ENCODE results near the gene NFIC.

The NFIC gene

GRCh38 chr19:3482507-3483225, 116.3 kb downstream of the NFIC start:
- no peak overlapping the region for H3K4me3 ChIP-seq (ENCODE audit: insufficient read length, low read depth)

GRCh38 chr19:3483226-3483628, 116.8 kb downstream of the NFIC start, which contains the start of gene SMIM44:
Gene SMIM44, minus strand, starts transcription at chr19:3483441. Its CDS starts 38 bp downstream, at chr19:3483403.
- no peaks in the 10 kb centered on the region for H3K27me3 ChIP-seq (ENCODE audit: insufficient read depth, insufficient read length)
- DNase-seq (ENCODE audit: low read depth, low spot score), result no peak
- no peak within 1 kb of the TSS for H3K4me3 ChIP-seq (ENCODE audit: insufficient read length, low read depth)
- H3K36me3 ChIP-seq (ENCODE audit: insufficient read depth, insufficient read length, low read length), result peaks cover 12% of the 10 kb centered on the region
- TF ChIP-seq SUZ12 (IDR thresholded peaks at IDR 0.05; ENCODE audit: extremely low read depth, insufficient read depth, insufficient read length), result no peak
- TF ChIP-seq ZNF274 (IDR thresholded peaks at IDR 0.05; ENCODE audit: low read depth, low read length), result no peak
- no peak for TF ChIP-seq YY1 (IDR thresholded peaks at IDR 0.05; ENCODE audit: insufficient read depth, insufficient read length)
- H3K9ac ChIP-seq (ENCODE audit: insufficient read length, low read depth), result no peak within 1 kb of the TSS
- H3K9me3 ChIP-seq (ENCODE audit: insufficient read depth, low read length), result no peaks in the 10 kb centered on the region
- H3K4me1 ChIP-seq (ENCODE audit: insufficient read depth, insufficient read length), result peaks cover 11% of the 10 kb centered on the region

More at GRCh38 chr19:3482507-3483225, 116.3 kb downstream of the NFIC start:
- no peak overlapping the region for H3K9ac ChIP-seq (ENCODE audit: insufficient read length, low read depth)
- TF ChIP-seq SUZ12 (IDR thresholded peaks at IDR 0.05; ENCODE audit: extremely low read depth, insufficient read depth, insufficient read length) (no peak), YY1 (IDR thresholded peaks at IDR 0.05; ENCODE audit: insufficient read depth, insufficient read length) (no peak), ZNF274 (IDR thresholded peaks at IDR 0.05; ENCODE audit: low read depth, low read length) (no peak)
- no peaks in the 10 kb centered on the region for H3K9me3 ChIP-seq (ENCODE audit: insufficient read depth, low read length)
- peaks cover 7% of the 10 kb centered on the region for H3K36me3 ChIP-seq (ENCODE audit: insufficient read depth, insufficient read length, low read length)
- no peak for DNase-seq (ENCODE audit: low read depth, low spot score)
- H3K27me3 ChIP-seq (ENCODE audit: insufficient read depth, insufficient read length), result peaks cover 2% of the 10 kb centered on the region
- H3K4me1 ChIP-seq (ENCODE audit: insufficient read depth, insufficient read length), result peaks cover 11% of the 10 kb centered on the region

GRCh38 chr19:3491396-3492119, 125.2 kb downstream of the NFIC start:
- no peaks in the 10 kb centered on the region for H3K27me3 ChIP-seq (ENCODE audit: insufficient read depth, insufficient read length)
- H3K36me3 ChIP-seq (ENCODE audit: insufficient read depth, insufficient read length, low read length), result peaks cover 76% of the 10 kb centered on the region
- H3K9me3 ChIP-seq (ENCODE audit: insufficient read depth, low read length), result no peaks in the 10 kb centered on the region
- TF ChIP-seq ZNF274 (IDR thresholded peaks at IDR 0.05; ENCODE audit: low read depth, low read length), result no peak
- no peak for TF ChIP-seq YY1 (IDR thresholded peaks at IDR 0.05; ENCODE audit: insufficient read depth, insufficient read length)
- no peak for TF ChIP-seq SUZ12 (IDR thresholded peaks at IDR 0.05; ENCODE audit: extremely low read depth, insufficient read depth, insufficient read length)
- no peak overlapping the region for H3K4me3 ChIP-seq (ENCODE audit: insufficient read length, low read depth)
- no peak overlapping the region for H3K9ac ChIP-seq (ENCODE audit: insufficient read length, low read depth)
- peaks cover 24% of the 10 kb centered on the region for H3K4me1 ChIP-seq (ENCODE audit: insufficient read depth, insufficient read length)
- DNase-seq (ENCODE audit: low read depth, low spot score), result no peak

- Histone ChIP-seq H3K9ac (ENCODE audit: insufficient read length, low read depth) (no peak overlapping the region), H3K4me1 (ENCODE audit: insufficient read depth, insufficient read length) (peaks cover 24% of the 10 kb centered on the region), H3K27me3 (ENCODE audit: insufficient read depth, insufficient read length) (no peaks in the 10 kb centered on the region), H3K4me3 (ENCODE audit: insufficient read length, low read depth) (no peak overlapping the region), H3K36me3 (ENCODE audit: insufficient read depth, insufficient read length, low read length) (peaks cover 77% of the 10 kb centered on the region), H3K9me3 (ENCODE audit: insufficient read depth, low read length) (no peaks in the 10 kb centered on the region)
- TF ChIP-seq SUZ12 (IDR thresholded peaks at IDR 0.05; ENCODE audit: extremely low read depth, insufficient read depth, insufficient read length) (no peak), ZNF274 (IDR thresholded peaks at IDR 0.05; ENCODE audit: low read depth, low read length) (no peak), YY1 (IDR thresholded peaks at IDR 0.05; ENCODE audit: insufficient read depth, insufficient read length) (no peak)
- no peak for DNase-seq (ENCODE audit: low read depth, low spot score)
Measured at GRCh38 chr19:3492131-3492839, 125.9 kb downstream of the NFIC start.

GRCh38 chr19:3492919-3493318, 126.5 kb downstream of the NFIC start:
- Histone ChIP-seq H3K36me3 (ENCODE audit: insufficient read depth, insufficient read length, low read length) (peaks cover 80% of the 10 kb centered on the region), H3K9me3 (ENCODE audit: insufficient read depth, low read length) (no peaks in the 10 kb centered on the region), H3K27me3 (ENCODE audit: insufficient read depth, insufficient read length) (no peaks in the 10 kb centered on the region), H3K4me3 (ENCODE audit: insufficient read length, low read depth) (no peak overlapping the region), H3K4me1 (ENCODE audit: insufficient read depth, insufficient read length) (peaks cover 26% of the 10 kb centered on the region), H3K9ac (ENCODE audit: insufficient read length, low read depth) (no peak overlapping the region)
- no peak for DNase-seq (ENCODE audit: low read depth, low spot score)
- TF ChIP-seq ZNF274 (IDR thresholded peaks at IDR 0.05; ENCODE audit: low read depth, low read length) (no peak), YY1 (IDR thresholded peaks at IDR 0.05; ENCODE audit: insufficient read depth, insufficient read length) (no peak), SUZ12 (IDR thresholded peaks at IDR 0.05; ENCODE audit: extremely low read depth, insufficient read depth, insufficient read length) (no peak)

GRCh38 chr19:3493651-3494050, 127.3 kb downstream of the NFIC start:
- Histone ChIP-seq H3K36me3 (ENCODE audit: insufficient read depth, insufficient read length, low read length) (peaks cover 81% of the 10 kb centered on the region), H3K9ac (ENCODE audit: insufficient read length, low read depth) (no peak overlapping the region), H3K4me3 (ENCODE audit: insufficient read length, low read depth) (no peak overlapping the region), H3K27me3 (ENCODE audit: insufficient read depth, insufficient read length) (no peaks in the 10 kb centered on the region), H3K4me1 (ENCODE audit: insufficient read depth, insufficient read length) (peaks cover 26% of the 10 kb centered on the region), H3K9me3 (ENCODE audit: insufficient read depth, low read length) (no peaks in the 10 kb centered on the region)
- no peak for DNase-seq (ENCODE audit: low read depth, low spot score)
- TF ChIP-seq YY1 (IDR thresholded peaks at IDR 0.05; ENCODE audit: insufficient read depth, insufficient read length) (no peak), ZNF274 (IDR thresholded peaks at IDR 0.05; ENCODE audit: low read depth, low read length) (no peak), SUZ12 (IDR thresholded peaks at IDR 0.05; ENCODE audit: extremely low read depth, insufficient read depth, insufficient read length) (no peak)
